Measurements from ENCODE around the gene CALCOCO1. TPM values are rescaled to one million over a fixed set of nuclear protein-coding genes. Genes with fewer than 3 reads are reported as not detected.

Gene CALCOCO1
- total RNA-seq, 1 experiment from 2014 or later, result 48.0 TPM

DNA sequence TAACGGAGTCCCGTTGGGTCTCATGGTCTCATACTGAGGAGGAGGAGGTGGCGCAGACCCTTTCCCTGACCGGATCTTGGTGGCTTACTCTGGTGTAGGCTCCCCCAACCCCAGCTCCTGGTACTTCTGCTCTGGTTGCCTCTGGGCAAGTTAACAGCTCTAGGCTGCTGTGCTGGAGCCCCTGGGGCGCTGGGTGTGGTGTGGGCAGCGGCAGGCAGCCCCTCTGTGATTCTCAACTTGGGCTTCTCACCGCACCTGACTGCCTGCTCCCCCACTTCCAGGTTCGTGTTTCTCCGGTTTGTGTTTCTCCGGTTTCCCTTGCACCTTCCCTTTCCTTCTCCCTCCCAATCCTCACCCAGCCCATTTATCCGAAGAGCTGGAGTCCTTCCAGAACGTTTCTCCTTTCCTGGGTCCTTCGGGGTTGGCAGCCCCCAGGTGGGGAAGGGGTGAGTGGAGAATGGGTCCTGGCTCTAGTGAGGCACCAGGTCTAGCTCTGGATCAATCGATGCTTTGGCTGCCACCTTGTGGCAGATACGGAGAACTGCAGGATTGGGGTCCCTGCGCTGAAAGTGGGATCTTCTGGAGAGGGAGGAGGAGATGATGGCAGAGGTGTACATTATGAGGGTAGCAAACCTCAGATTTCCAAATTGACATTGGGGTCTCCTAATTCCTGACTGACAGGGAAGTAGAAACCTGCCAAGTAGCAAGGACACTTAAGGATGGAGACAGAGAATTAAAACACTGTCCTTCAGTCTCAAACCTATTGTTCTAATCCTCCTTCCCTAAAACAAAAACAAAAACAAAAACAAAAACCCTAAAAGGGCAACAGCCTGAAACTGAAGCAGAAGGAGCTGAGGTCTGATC lies 16.2 kb upstream of the CALCOCO1 start:
- in situ Hi-C loops (cut with HindIII; ENCODE audit: low pct_unique_long_range_greater_than_20kb, low sequenced_read_pairs) (no loop called here), intact Hi-C loops (cut with micrococcal nuclease; ENCODE audit: unreplicated experiment) (loop anchor here (1.0 kb wide), 1 partner anchor 42 kb away; no protein-coding TSS in a partner anchor)
- Histone ChIP-seq H3K36me3 (ENCODE audit: control insufficient read depth, insufficient read depth, low read length) (no peaks in the 10 kb centered on the region), H3K4me1 (ENCODE audit: control insufficient read depth, insufficient read depth, low read length) (peaks cover 2% of the 10 kb centered on the region; the same call in 1 of the 2 replicates), H3K27ac (ENCODE audit: low read length) (no peak overlapping the region), H3K27me3 (ENCODE audit: control insufficient read depth, insufficient read depth, low read length) (0 out of 2 replicates have a peak, but pooled peaks cover 6% of the 10 kb centered on the region), H3K9me3 (ENCODE audit: control insufficient read depth, insufficient read depth, low read depth, low read length) (no peaks in the 10 kb centered on the region), H3K4me3 (ENCODE audit: low read depth in 2 of 2, low read length in 2 of 2) (peak overlapping the region in 1 of 2 experiments; percentile 18; a peak in 1 of 4 replicates)
- DNase-seq (ENCODE audit: low read depth, low spot score) (peak; percentile 56), ATAC-seq (peak; percentile 74)
- CTCF ChIA-PET, result interaction anchor here (0.6 to 4.9 kb wide), 8 partner anchors 8 to 200 kb away, joined by 3 to 45 read pairs (median 6); no protein-coding TSS in a partner anchor
- POLR2A ChIA-PET, result interaction anchor here (0.7 to 1.4 kb wide), 2 partner anchors 41 to 110 kb away, joined by 3 read pairs; no protein-coding TSS in a partner anchor
- TF ChIP-seq CTCF (IDR thresholded peaks at IDR 0.05) (peak; percentile 94), SIN3A (IDR thresholded peaks at IDR 0.05; ENCODE audit: borderline replicate concordance, insufficient read depth, low read depth, low read length) (no peak)
- no TSS peak for BruUV-seq (replicated peaks)

DNA sequence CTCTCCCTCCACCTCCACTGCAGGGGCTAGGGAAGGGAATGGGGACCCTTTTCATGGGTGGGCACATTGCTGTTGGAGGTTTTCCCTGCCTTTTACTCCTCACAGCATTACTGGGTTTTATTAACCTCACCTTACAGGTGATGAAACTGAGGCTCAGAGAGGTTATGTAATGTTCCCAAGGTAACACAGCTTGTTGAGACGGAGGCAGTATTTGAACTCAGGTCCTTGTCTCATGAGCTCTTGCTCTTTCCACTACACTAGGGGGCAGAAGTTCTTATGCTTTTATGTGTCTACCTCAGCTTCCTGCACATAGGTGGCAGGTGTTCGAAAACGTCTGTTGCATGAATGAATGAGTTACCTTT lies 12.9 kb upstream of the CALCOCO1 start:
- in situ Hi-C loops (cut with HindIII; ENCODE audit: low pct_unique_long_range_greater_than_20kb, low sequenced_read_pairs), result no loop called here
- Histone ChIP-seq H3K4me1 (ENCODE audit: control insufficient read depth, insufficient read depth, low read length) (peaks cover 2% of the 10 kb centered on the region; the same call in 1 of the 2 replicates), H3K4me3 (ENCODE audit: low read depth in 2 of 2, low read length in 2 of 2) (no peak overlapping the region), H3K27me3 (ENCODE audit: control insufficient read depth, insufficient read depth, low read length) (0 out of 2 replicates have a peak, but pooled peaks cover 4% of the 10 kb centered on the region), H3K9me3 (ENCODE audit: control insufficient read depth, insufficient read depth, low read depth, low read length) (no peaks in the 10 kb centered on the region), H3K27ac (ENCODE audit: low read length) (no peak overlapping the region), H3K36me3 (ENCODE audit: control insufficient read depth, insufficient read depth, low read length) (no peaks in the 10 kb centered on the region)
- ATAC-seq (no peak), DNase-seq (ENCODE audit: low read depth, low spot score) (no peak)
- POLR2A ChIA-PET, result interaction anchor here (0.6 kb wide), 1 partner anchor 209 kb away, joined by 7 read pairs; no protein-coding TSS in a partner anchor
- TF ChIP-seq TCF7L2 (IDR thresholded peaks at IDR 0.05; ENCODE audit: low read depth, low read length) (no peak), POLR2AphosphoS5 (IDR thresholded peaks at IDR 0.05; ENCODE audit: low read depth, low read length) (no peak), CTCF (IDR thresholded peaks at IDR 0.05) (no peak; the same call in 1 of the 2 replicates), SIN3A (IDR thresholded peaks at IDR 0.05; ENCODE audit: borderline replicate concordance, insufficient read depth, low read depth, low read length) (no peak)
- TF ChIP-seq, protein P1, sequence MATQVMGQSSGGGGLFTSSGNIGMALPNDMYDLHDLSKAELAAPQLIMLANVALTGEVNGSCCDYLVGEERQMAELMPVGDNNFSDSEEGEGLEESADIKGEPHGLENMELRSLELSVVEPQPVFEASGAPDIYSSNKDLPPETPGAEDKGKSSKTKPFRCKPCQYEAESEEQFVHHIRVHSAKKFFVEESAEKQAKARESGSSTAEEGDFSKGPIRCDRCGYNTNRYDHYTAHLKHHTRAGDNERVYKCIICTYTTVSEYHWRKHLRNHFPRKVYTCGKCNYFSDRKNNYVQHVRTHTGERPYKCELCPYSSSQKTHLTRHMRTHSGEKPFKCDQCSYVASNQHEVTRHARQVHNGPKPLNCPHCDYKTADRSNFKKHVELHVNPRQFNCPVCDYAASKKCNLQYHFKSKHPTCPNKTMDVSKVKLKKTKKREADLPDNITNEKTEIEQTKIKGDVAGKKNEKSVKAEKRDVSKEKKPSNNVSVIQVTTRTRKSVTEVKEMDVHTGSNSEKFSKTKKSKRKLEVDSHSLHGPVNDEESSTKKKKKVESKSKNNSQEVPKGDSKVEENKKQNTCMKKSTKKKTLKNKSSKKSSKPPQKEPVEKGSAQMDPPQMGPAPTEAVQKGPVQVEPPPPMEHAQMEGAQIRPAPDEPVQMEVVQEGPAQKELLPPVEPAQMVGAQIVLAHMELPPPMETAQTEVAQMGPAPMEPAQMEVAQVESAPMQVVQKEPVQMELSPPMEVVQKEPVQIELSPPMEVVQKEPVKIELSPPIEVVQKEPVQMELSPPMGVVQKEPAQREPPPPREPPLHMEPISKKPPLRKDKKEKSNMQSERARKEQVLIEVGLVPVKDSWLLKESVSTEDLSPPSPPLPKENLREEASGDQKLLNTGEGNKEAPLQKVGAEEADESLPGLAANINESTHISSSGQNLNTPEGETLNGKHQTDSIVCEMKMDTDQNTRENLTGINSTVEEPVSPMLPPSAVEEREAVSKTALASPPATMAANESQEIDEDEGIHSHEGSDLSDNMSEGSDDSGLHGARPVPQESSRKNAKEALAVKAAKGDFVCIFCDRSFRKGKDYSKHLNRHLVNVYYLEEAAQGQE (IDR thresholded peaks at IDR 0.05; ENCODE audit: insufficient read depth in 1 of 2, low read depth in 2 of 2, low read length in 1 of 2), result no peak
- intact Hi-C loops (cut with micrococcal nuclease; ENCODE audit: unreplicated experiment), result no loop called here
- CTCF ChIA-PET, result no interaction called here
- BruUV-seq (replicated peaks), result no TSS peak
